ENCODE results near the gene PSMD11. TPM values are rescaled to one million over a fixed set of nuclear protein-coding genes. Genes with fewer than 3 reads are reported as not detected.

PSMD11 gene
- total and polyA plus RNA-seq, 2 donors (not counting 3 experiments of a cell fraction or from before 2014, with no cell fraction given) = 59.4 to 153 TPM

- FAIRE-seq (no peak), DNase-seq (ENCODE audit: low read depth, low spot score) (no peak)
- intact Hi-C loops (cut with micrococcal nuclease) (no loop called here), dilution Hi-C loops (cut with MboI; ENCODE audit: extremely low pct_ligation_motif_present, low sequenced_read_pairs) (no loop called here)
- Histone ChIP-seq H4K20me1 (replicated peaks; ENCODE audit: control insufficient read depth, extremely low read depth, insufficient read depth, low read length) (peaks cover 6% of the 10 kb centered on the region), H3K27ac (ENCODE audit: insufficient read depth, low read depth, low read length) (no peak overlapping the region), H3K9ac (replicated peaks; ENCODE audit: extremely low read depth, insufficient read depth, low read length) (no peak overlapping the region), H3K4me2 (ENCODE audit: insufficient read depth, low read length) (no peak overlapping the region), H3K27me3 (ENCODE audit: control insufficient read depth in 2 of 2, insufficient read depth in 2 of 2, low read length in 2 of 2) (no peaks in the 10 kb centered on the region), H2AFZ (ENCODE audit: low read depth, low read length) (no peak overlapping the region), H3K4me3 (replicated peaks in 1 of 3; ENCODE audit: insufficient read depth in 1 of 3, low read depth in 1 of 3, low read length in 3 of 3) (no peak overlapping the region), H3K79me2 (ENCODE audit: control insufficient read depth, insufficient read depth, low read length) (peaks cover 70% of the 10 kb centered on the region), H3K9me3 (replicated peaks; ENCODE audit: control insufficient read depth, insufficient read depth, low read length) (no peaks in the 10 kb centered on the region), H3K9me1 (replicated peaks; ENCODE audit: control insufficient read depth, extremely low read depth, insufficient read depth, low read length) (no peaks in the 10 kb centered on the region), H3K36me3 (ENCODE audit: control insufficient read depth in 2 of 2, extremely low read depth in 1 of 2, insufficient read depth in 2 of 2, low read length in 2 of 2) (peaks cover 16 to 29% of the 10 kb centered on the region in 2 experiments), H3K4me1 (ENCODE audit: control insufficient read depth, extremely low read depth, insufficient read depth, low read length) (no peaks in the 10 kb centered on the region)
- no TSS peak for BruUV-seq (replicated peaks)
- ChIA-PET POLR2A (no interaction called here), CTCF (interaction anchor here (0.7 to 1.2 kb wide), 2 partner anchors 9 kb away, joined by 4 to 5 read pairs; partner anchors contain the start of gene PSMD11)
- TF ChIP-seq GATA2 (IDR thresholded peaks at IDR 0.05; ENCODE audit: insufficient read depth, insufficient read length, low read depth, low read length) (no peak), POLR2A (IDR thresholded peaks at IDR 0.05; ENCODE audit: low read depth, low read length) (no peak), MYC (IDR thresholded peaks at IDR 0.05; ENCODE audit: low read depth, low read length) (no peak), POLR2AphosphoS5 (IDR thresholded peaks at IDR 0.05; ENCODE audit: insufficient read depth, low read depth, low read length) (no peak), JUN (IDR thresholded peaks at IDR 0.05; ENCODE audit: borderline replicate concordance, insufficient read depth, insufficient read length, low read depth) (no peak), FOS (IDR thresholded peaks at IDR 0.05; ENCODE audit: borderline replicate concordance, insufficient read depth, low read length) (no peak), EZH2 (IDR thresholded peaks at IDR 0.05; ENCODE audit: borderline replicate concordance, low read depth, low read length, severe bottlenecking) (no peak)
- TF ChIP-seq, protein P1, sequence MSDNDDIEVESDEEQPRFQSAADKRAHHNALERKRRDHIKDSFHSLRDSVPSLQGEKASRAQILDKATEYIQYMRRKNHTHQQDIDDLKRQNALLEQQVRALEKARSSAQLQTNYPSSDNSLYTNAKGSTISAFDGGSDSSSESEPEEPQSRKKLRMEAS (IDR thresholded peaks at IDR 0.05; ENCODE audit: insufficient read depth, insufficient read length) = no peak
- TF ChIP-seq, protein P2, sequence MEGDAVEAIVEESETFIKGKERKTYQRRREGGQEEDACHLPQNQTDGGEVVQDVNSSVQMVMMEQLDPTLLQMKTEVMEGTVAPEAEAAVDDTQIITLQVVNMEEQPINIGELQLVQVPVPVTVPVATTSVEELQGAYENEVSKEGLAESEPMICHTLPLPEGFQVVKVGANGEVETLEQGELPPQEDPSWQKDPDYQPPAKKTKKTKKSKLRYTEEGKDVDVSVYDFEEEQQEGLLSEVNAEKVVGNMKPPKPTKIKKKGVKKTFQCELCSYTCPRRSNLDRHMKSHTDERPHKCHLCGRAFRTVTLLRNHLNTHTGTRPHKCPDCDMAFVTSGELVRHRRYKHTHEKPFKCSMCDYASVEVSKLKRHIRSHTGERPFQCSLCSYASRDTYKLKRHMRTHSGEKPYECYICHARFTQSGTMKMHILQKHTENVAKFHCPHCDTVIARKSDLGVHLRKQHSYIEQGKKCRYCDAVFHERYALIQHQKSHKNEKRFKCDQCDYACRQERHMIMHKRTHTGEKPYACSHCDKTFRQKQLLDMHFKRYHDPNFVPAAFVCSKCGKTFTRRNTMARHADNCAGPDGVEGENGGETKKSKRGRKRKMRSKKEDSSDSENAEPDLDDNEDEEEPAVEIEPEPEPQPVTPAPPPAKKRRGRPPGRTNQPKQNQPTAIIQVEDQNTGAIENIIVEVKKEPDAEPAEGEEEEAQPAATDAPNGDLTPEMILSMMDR (IDR thresholded peaks at IDR 0.05; ENCODE audit: extremely low read depth in 1 of 2, insufficient read depth in 1 of 2, low read depth in 1 of 2, low read length in 2 of 2) = no peak
These were observed 9.1 kb downstream of the PSMD11 start for GRCh38 chr17:32453370-32453769.
